GF-D8 (cell line): ENCODE measurements around the gene SLC4A4.

Experiments
- DNase-seq: peaks from one replicate; lab custom pipeline; 2025; lab: John Stamatoyannopoulos, UW

The SLC4A4 gene

GRCh38 chr4:71415491-71415890, 76.7 kb downstream of the SLC4A4 start:
- no peak for DNase-seq

- no peak for DNase-seq
These were observed 78.3 kb downstream of the SLC4A4 start for GRCh38 chr4:71417150-71417549.

- DNase-seq, result no peak
These were observed 87.7 kb downstream of the SLC4A4 start for GRCh38 chr4:71426381-71427042.

- DNase-seq, result no peak
These were observed 90.3 kb downstream of the SLC4A4 start for GRCh38 chr4:71429106-71429505.

GRCh38 chr4:71429962-71430361, 91.1 kb downstream of the SLC4A4 start:
- DNase-seq, result no peak

- DNase-seq, result no peak
These were observed 91.8 kb downstream of the SLC4A4 start for GRCh38 chr4:71430609-71431008.

GRCh38 chr4:71440612-71441011, 101.8 kb downstream of the SLC4A4 start:
- no peak for DNase-seq

- no peak for DNase-seq
These were observed 102.7 kb downstream of the SLC4A4 start for GRCh38 chr4:71441186-71442169.

- DNase-seq, result no peak
These were observed 103.5 kb downstream of the SLC4A4 start for GRCh38 chr4:71442336-71442735.

GRCh38 chr4:71444395-71444794, 105.6 kb downstream of the SLC4A4 start:
- DNase-seq, result no peak

GRCh38 chr4:71445811-71446210, 107.0 kb downstream of the SLC4A4 start:
- DNase-seq, result no peak

- DNase-seq, result no peak
These were observed 107.8 kb downstream of the SLC4A4 start for GRCh38 chr4:71446479-71447081.

GRCh38 chr4:71449040-71449439, 110.2 kb downstream of the SLC4A4 start:
- DNase-seq, result no peak

GRCh38 chr4:71449878-71450277, 111.1 kb downstream of the SLC4A4 start:
- no peak for DNase-seq

- no peak for DNase-seq
These were observed 114.7 kb downstream of the SLC4A4 start for GRCh38 chr4:71453531-71453930.

- no peak for DNase-seq
These were observed 118.0 kb downstream of the SLC4A4 start for GRCh38 chr4:71456841-71457240.

- DNase-seq, result no peak
These were observed 121.6 kb downstream of the SLC4A4 start for GRCh38 chr4:71460371-71460770.

- DNase-seq, result no peak
These were observed 122.6 kb downstream of the SLC4A4 start for GRCh38 chr4:71461422-71461821.

GRCh38 chr4:71466775-71467174, 128.0 kb downstream of the SLC4A4 start:
- DNase-seq, result no peak

GRCh38 chr4:71468116-71468710, 129.4 kb downstream of the SLC4A4 start:
- DNase-seq, result no peak

- DNase-seq, result no peak
These were observed 130.7 kb downstream of the SLC4A4 start for GRCh38 chr4:71469541-71469940.

- DNase-seq, result no peak
These were observed 131.7 kb downstream of the SLC4A4 start for GRCh38 chr4:71470524-71470923.
